T-cell (primary cell): ENCODE measurements around the gene ECM1. TPM values are rescaled to one million over a fixed set of nuclear protein-coding genes. Genes with fewer than 3 reads are reported as not detected.
A peak's percentile ranks its signal among the peaks of the same experiment; 100 is the strongest.

Experiments
- ATAC-seq, 4 experiments: fragments of 200-7000 bp in 3 of 4; fragments of 150-1000 bp in 1 of 4; cut with Tn5 transposase; replicated peaks in 1 of 4; 1 replicate in 3 of 4; 2 replicates in 1 of 4; pipeline ENCODE4 v1.10.0; 2021; ENCODE audit warnings: moderate library complexity in 3 of 4, mild to moderate bottlenecking in 2 of 4, moderate number of reproducible peaks in 1 of 4
- CTCF ChIA-PET, 2 donors: fragments of 300-600 bp; sonication (Branson Sonifier 250); formaldehyde crosslinking; loops; one replicate each; lab custom pipeline; 2022; ENCODE audit warnings: antibody characterized with exemption in 2 of 2; lab: Charles Lee
- POLR2A ChIA-PET, 2 donors: fragments of 300-600 bp; sonication (Branson Sonifier 250); formaldehyde crosslinking; loops; one replicate each; lab custom pipeline; 2022; ENCODE audit warnings: antibody characterized with exemption in 2 of 2; lab: Charles Lee
- DNase-seq, 35 experiments: peaks; one replicate each; pipeline versions ENCODE4 v3.0.0 to v3.0.0-alpha.2; 2013 to 2023
- H3K27ac ChIP-seq: one replicate; pipeline ENCODE4 v1.5.1; 2013; ENCODE audit warnings: low read length
- H3K27me3 ChIP-seq, 2 experiments: replicated peaks in 1 of 2; 1 replicate in 1 of 2; 2 replicates in 1 of 2; pipeline versions ENCODE4 v1.6.1 to v1.7.0; 2013; ENCODE audit warnings: low read length in 1 of 2, mixed read lengths in 1 of 2; ENCODE audit not compliant: control insufficient read depth in 2 of 2, insufficient read depth in 2 of 2; ENCODE audit errors: extremely low read depth in 1 of 2
- H3K36me3 ChIP-seq, 2 donors: 1 replicate in 1 of 2; 2 replicates in 1 of 2; pipeline versions ENCODE4 v1.6.1 to v1.7.0; 2013; ENCODE audit warnings: low read length in 1 of 2; ENCODE audit not compliant: control insufficient read depth in 2 of 2, insufficient read depth in 1 of 2; ENCODE audit errors: extremely low read depth in 1 of 2
- H3K4me1 ChIP-seq, 2 experiments: 1 replicate in 1 of 2; 2 replicates in 1 of 2; pipeline versions ENCODE4 v1.6.1 to v1.7.0; 2013; ENCODE audit warnings: low read length in 2 of 2, mixed read lengths in 1 of 2; ENCODE audit not compliant: insufficient read depth in 2 of 2, control insufficient read depth in 1 of 2; ENCODE audit errors: extremely low read depth in 1 of 2
- H3K4me3 ChIP-seq, 2 donors: 1 replicate in 1 of 2; 2 replicates in 1 of 2; pipeline versions ENCODE4 v1.5.1 to v1.7.0; 2013; ENCODE audit warnings: mild to moderate bottlenecking in 2 of 2, low read length in 1 of 2, moderate library complexity in 1 of 2; ENCODE audit not compliant: control insufficient read depth in 1 of 2; ENCODE audit errors: extremely low read depth in 1 of 2
- H3K9me3 ChIP-seq: 2 replicates; pipeline ENCODE4 v1.7.0; 2013
- H3K27ac Mint-ChIP-seq, 2 donors: one replicate each; pipeline ENCODE4 v1.8.0; 2020 to 2021; ENCODE audit warnings: mild to moderate bottlenecking in 2 of 2, mixed read lengths in 2 of 2
- H3K27me3 Mint-ChIP-seq, 2 donors: one replicate each; pipeline ENCODE4 v1.8.0; 2021 to 2022; ENCODE audit warnings: mixed read lengths in 2 of 2
- H3K36me3 Mint-ChIP-seq: one replicate; pipeline ENCODE4 v1.8.0; 2021; ENCODE audit warnings: mixed read lengths
- H3K4me1 Mint-ChIP-seq, 3 donors: one replicate each; pipeline ENCODE4 v1.8.0; 2020 to 2022; ENCODE audit warnings: mixed read lengths in 3 of 3, mild to moderate bottlenecking in 1 of 3
- H3K4me3 Mint-ChIP-seq, 3 donors: one replicate each; pipeline ENCODE4 v1.8.0; 2020 to 2022; ENCODE audit warnings: mild to moderate bottlenecking in 3 of 3, mixed read lengths in 3 of 3, moderate library complexity in 3 of 3
- H3K9me3 Mint-ChIP-seq, 3 donors: one replicate each; pipeline ENCODE4 v1.8.0; 2020 to 2022; ENCODE audit warnings: mixed read lengths in 3 of 3
- WGBS: methylation state at CpG from one replicate; pipeline ENCODE4 v1.1.5; 2013; ENCODE audit warnings: missing lambda C conversion rate; ENCODE audit not compliant: insufficient coverage; 5-methylcytosine and 5-hydroxymethylcytosine counted together
- total RNA-seq, 35 experiments: library from RNA in 6 of 35; stranded (reverse) in 6 of 35; fragments of 120-200 nt in 1 of 35; gene quantifications; one replicate each; pipeline versions ENCODE4 v1.2.1 to v1.2.4 and lab custom pipeline; 2013 to 2026

ECM1 gene
- total RNA-seq, 5 donors from 2014 or later (not counting 1 experiment from before 2014, with no cell fraction given), result 0.25 to 2.9 (median 1.2) TPM

GRCh38 chr1:150484431-150484830, 23.5 kb upstream of the ECM1 start:
- POLR2A ChIA-PET, result no interaction called here

GRCh38 chr1:150484861-150485260, 23.0 kb upstream of the ECM1 start:
- Histone ChIP-seq H3K27ac (no peak overlapping the region), H3K27me3 (no peaks in the 10 kb centered on the region), H3K9me3 (no peaks in the 10 kb centered on the region), H3K4me1 (peaks cover 0 to 9% of the 10 kb centered on the region in 2 experiments), H3K36me3 (peaks cover 2 to 12% of the 10 kb centered on the region in 2 donors), H3K4me3 (no peak overlapping the region)
- ChIA-PET CTCF (interaction anchor here in 1 of 2 donors (0.6 kb wide), 1 partner anchor 24 kb away, joined by 3 read pairs; no protein-coding TSS in a partner anchor), POLR2A (no interaction called here)
- Mint-ChIP-seq H3K27ac (no peak overlapping the region), H3K27me3 (no peaks in the 10 kb centered on the region), H3K36me3 (peaks cover 8% of the 10 kb centered on the region), H3K9me3 (no peaks in the 10 kb centered on the region), H3K4me3 (peak overlapping the region in 1 of 3 donors; percentile 53), H3K4me1 (peaks cover 18 to 26% (median 22%) of the 10 kb centered on the region in 3 donors)
- no peak for DNase-seq
- ATAC-seq, result no peak
- 60% methylated on average over 1 of the region's 2 CpGs for WGBS

More at GRCh38 chr1:150484431-150484830, 23.5 kb upstream of the ECM1 start:
- H3K27ac ChIP-seq, result no peak overlapping the region
- H3K36me3 ChIP-seq, result peaks cover 2 to 7% of the 10 kb centered on the region in 2 donors
- Mint-ChIP-seq H3K4me3 (no peak overlapping the region), H3K27ac (no peak overlapping the region), H3K4me1 (peaks cover 18 to 26% (median 24%) of the 10 kb centered on the region in 3 donors), H3K36me3 (peaks cover 7% of the 10 kb centered on the region), H3K27me3 (no peaks in the 10 kb centered on the region), H3K9me3 (no peaks in the 10 kb centered on the region)
- H3K9me3 ChIP-seq, result no peaks in the 10 kb centered on the region
- peaks cover 0 to 9% of the 10 kb centered on the region in 2 experiments for H3K4me1 ChIP-seq
- no CpG with 5 or more reads among the region's 5 CpGs for WGBS
- DNase-seq (no peak), ATAC-seq (no peak)
- H3K4me3 ChIP-seq, result no peak overlapping the region
- no peaks in the 10 kb centered on the region for H3K27me3 ChIP-seq
- CTCF ChIA-PET, result interaction anchor here in 1 of 2 donors (0.6 kb wide), 2 partner anchors 23 to 30 kb away, joined by 3 read pairs; no protein-coding TSS in a partner anchor

GRCh38 chr1:150486966-150487762, 20.7 kb upstream of the ECM1 start, which contains the start of gene TARS2:
Gene TARS2, plus strand, starts transcription at chr1:150487419. Its CDS starts 32 bp downstream, at chr1:150487451.
- POLR2A ChIA-PET, result interaction anchor here (0.6 to 1.0 kb wide), 4 partner anchors 28 to 446 kb away, joined by 3 to 4 read pairs (median 4); partner anchors contain the start of gene FALEC (in 1 of the 2)
- peaks cover 10 to 29% of the 10 kb centered on the region in 2 donors for H3K36me3 ChIP-seq
- peaks cover 0 to 9% of the 10 kb centered on the region in 2 experiments for H3K4me1 ChIP-seq
- Mint-ChIP-seq H3K36me3 (peaks cover 24% of the 10 kb centered on the region), H3K4me1 (peaks cover 18 to 26% (median 23%) of the 10 kb centered on the region in 3 donors), H3K27ac (peak within 1 kb of the TSS; percentile 99), H3K4me3 (peak within 1 kb of the TSS; percentile 98 to 100 (median 99)), H3K27me3 (no peaks in the 10 kb centered on the region), H3K9me3 (no peaks in the 10 kb centered on the region)
- H3K4me3 ChIP-seq, result peak within 1 kb of the TSS; percentile 73 to 82
- WGBS, result 0% methylated on average over 20 of the region's 30 CpGs
- CTCF ChIA-PET, result interaction anchor here in 1 of 2 donors (1.1 kb wide), 1 partner anchor 210 kb away, joined by 3 read pairs; the partner anchor contains the start of gene GOLPH3L
- peak within 1 kb of the TSS; percentile 73 for H3K27ac ChIP-seq
- peak; percentile 100 for ATAC-seq
- no peaks in the 10 kb centered on the region for H3K9me3 ChIP-seq
- no peaks in the 10 kb centered on the region for H3K27me3 ChIP-seq
- DNase-seq, result peak; percentile 83 to 97 (median 93)

GRCh38 chr1:150487763-150488115, 20.2 kb upstream of the ECM1 start:
- Histone ChIP-seq H3K4me3 (peak overlapping the region; percentile 73 to 82), H3K27me3 (no peaks in the 10 kb centered on the region), H3K4me1 (peaks cover 0 to 9% of the 10 kb centered on the region in 2 experiments), H3K36me3 (peaks cover 10 to 32% of the 10 kb centered on the region in 2 donors), H3K9me3 (no peaks in the 10 kb centered on the region), H3K27ac (peak overlapping the region; percentile 73)
- Mint-ChIP-seq H3K4me3 (peak overlapping the region; percentile 98 to 100 (median 99)), H3K4me1 (peaks cover 18 to 26% (median 23%) of the 10 kb centered on the region in 3 donors), H3K27ac (peak overlapping the region; percentile 99), H3K9me3 (no peaks in the 10 kb centered on the region), H3K36me3 (peaks cover 27% of the 10 kb centered on the region), H3K27me3 (no peaks in the 10 kb centered on the region)
- peak in 8 of 35 experiments; percentile 2 to 29 (median 8) for DNase-seq
- ATAC-seq, result no peak
- ChIA-PET CTCF (interaction anchor here in 1 of 2 donors (1.1 kb wide), 1 partner anchor 209 kb away, joined by 3 read pairs; the partner anchor contains the start of gene GOLPH3L), POLR2A (interaction anchor here in 1 of 2 donors (0.5 to 0.9 kb wide), 3 partner anchors 28 to 167 kb away, joined by 3 to 6 read pairs (median 4); partner anchors contain the start of gene FALEC)
- WGBS, result no CpG with 5 or more reads among the region's 7 CpGs

GRCh38 chr1:150493175-150493574, 14.7 kb upstream of the ECM1 start:
- POLR2A ChIA-PET, result interaction anchor here in 1 of 2 donors (1.1 kb wide), 1 partner anchor 208 kb away, joined by 7 read pairs; no protein-coding TSS in a partner anchor
- WGBS, result 100% methylated on average over 1 of the region's 8 CpGs
- H3K36me3 Mint-ChIP-seq, result peaks cover 42% of the 10 kb centered on the region

GRCh38 chr1:150498342-150498741, 9.6 kb upstream of the ECM1 start:
- ChIA-PET POLR2A (interaction anchor here (0.5 to 0.7 kb wide), 3 partner anchors 9 to 241 kb away, joined by 3 to 8 read pairs (median 4); no protein-coding TSS in a partner anchor), CTCF (no interaction called here)
- no peak overlapping the region for H3K27ac Mint-ChIP-seq
- no peaks in the 10 kb centered on the region for H3K9me3 Mint-ChIP-seq
- 98% methylated on average over 6 of the region's 10 CpGs for WGBS
- H3K4me3 ChIP-seq, result no peak overlapping the region
- no peaks in the 10 kb centered on the region for H3K4me1 Mint-ChIP-seq
- no peak overlapping the region for H3K27ac ChIP-seq
- peaks cover 41% of the 10 kb centered on the region for H3K36me3 Mint-ChIP-seq
- no peak for DNase-seq
- no peak overlapping the region for H3K4me3 Mint-ChIP-seq
- ATAC-seq, result no peak
- no peaks in the 10 kb centered on the region for H3K4me1 ChIP-seq
- H3K36me3 ChIP-seq, result peaks cover 18 to 56% of the 10 kb centered on the region in 2 donors
- H3K27me3 ChIP-seq, result no peaks in the 10 kb centered on the region
- no peaks in the 10 kb centered on the region for H3K9me3 ChIP-seq
- H3K27me3 Mint-ChIP-seq, result no peaks in the 10 kb centered on the region

More at GRCh38 chr1:150493175-150493574, 14.7 kb upstream of the ECM1 start:
- ATAC-seq (no peak), DNase-seq (no peak)
- H3K36me3 ChIP-seq, result peaks cover 13 to 65% of the 10 kb centered on the region in 2 donors
- H3K9me3 ChIP-seq, result no peaks in the 10 kb centered on the region
- H3K27me3 ChIP-seq, result no peaks in the 10 kb centered on the region
- no peaks in the 10 kb centered on the region for H3K9me3 Mint-ChIP-seq
- no peak overlapping the region for H3K4me3 ChIP-seq
- H3K4me3 Mint-ChIP-seq, result no peak overlapping the region
- no peak overlapping the region for H3K27ac ChIP-seq
- H3K4me1 ChIP-seq, result peaks cover 0 to under 1% of the 10 kb centered on the region in 2 experiments
- CTCF ChIA-PET, result no interaction called here
- peaks cover 9 to 12% (median 10%) of the 10 kb centered on the region in 3 donors for H3K4me1 Mint-ChIP-seq
- no peaks in the 10 kb centered on the region for H3K27me3 Mint-ChIP-seq
- no peak overlapping the region for H3K27ac Mint-ChIP-seq
